OCI-LY7 (cell line): ENCODE data around the gene AADACL4.

Experiments used
- EZH2phosphoT487 ChIP-seq: fragments of 200-600 bp; sonication (generic); IDR thresholded peaks from 2 replicates; pipeline ENCODE4 v1.6.1; 2018; ENCODE audit warnings: low read depth, borderline replicate concordance, mild to moderate bottlenecking, mixed run types, antibody characterized with exemption, low read length, moderate library complexity, mixed read lengths
- TF ChIP-seq, protein P1 (sequence below): fragments of 200-600 bp; sonication (generic); conservative IDR thresholded peaks from 2 replicates; pipeline ENCODE4 v1.5.1; 2014; ENCODE audit warnings: mild to moderate bottlenecking, antibody characterized with exemption, low read length, moderate library complexity, mixed read lengths

- TF ChIP-seq EZH2phosphoT487: no peak
- TF ChIP-seq, protein P1, sequence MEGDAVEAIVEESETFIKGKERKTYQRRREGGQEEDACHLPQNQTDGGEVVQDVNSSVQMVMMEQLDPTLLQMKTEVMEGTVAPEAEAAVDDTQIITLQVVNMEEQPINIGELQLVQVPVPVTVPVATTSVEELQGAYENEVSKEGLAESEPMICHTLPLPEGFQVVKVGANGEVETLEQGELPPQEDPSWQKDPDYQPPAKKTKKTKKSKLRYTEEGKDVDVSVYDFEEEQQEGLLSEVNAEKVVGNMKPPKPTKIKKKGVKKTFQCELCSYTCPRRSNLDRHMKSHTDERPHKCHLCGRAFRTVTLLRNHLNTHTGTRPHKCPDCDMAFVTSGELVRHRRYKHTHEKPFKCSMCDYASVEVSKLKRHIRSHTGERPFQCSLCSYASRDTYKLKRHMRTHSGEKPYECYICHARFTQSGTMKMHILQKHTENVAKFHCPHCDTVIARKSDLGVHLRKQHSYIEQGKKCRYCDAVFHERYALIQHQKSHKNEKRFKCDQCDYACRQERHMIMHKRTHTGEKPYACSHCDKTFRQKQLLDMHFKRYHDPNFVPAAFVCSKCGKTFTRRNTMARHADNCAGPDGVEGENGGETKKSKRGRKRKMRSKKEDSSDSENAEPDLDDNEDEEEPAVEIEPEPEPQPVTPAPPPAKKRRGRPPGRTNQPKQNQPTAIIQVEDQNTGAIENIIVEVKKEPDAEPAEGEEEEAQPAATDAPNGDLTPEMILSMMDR: no peak
Measured at GRCh38 chr1:12613180-12613579, 30.7 kb upstream of the AADACL4 start.
